HEK293 (cell line): ENCODE measurements around the gene DMC1.

Source experiments
- CTCF ChIA-PET: fragments of 350-600 bp; formaldehyde crosslinking; extraction: SDS; loops from one replicate; lab custom pipeline; 2021; ENCODE audit warnings: antibody characterized with exemption; lab: Yijun Ruan, JAX
- POLR2A ChIA-PET: fragments of 300-600 bp; formaldehyde crosslinking; extraction: SDS; loops from one replicate; lab custom pipeline; 2020; ENCODE audit warnings: antibody characterized with exemption, inconsistent platforms; lab: Yijun Ruan, JAX
- H3K27ac ChIP-seq: fragments of 200-500 bp; sonication (Bioruptor generic); 2 replicates; pipeline ENCODE4 v1.5.1; 2014; ENCODE audit warnings: low read depth, low read length, control low read depth, inconsistent platforms; ENCODE audit errors: extremely low read depth
- H3K36me3 ChIP-seq, 2 experiments: fragments of 200-500 bp in 1 of 2; sonication (Bioruptor generic) in 1 of 2; 1 replicate in 1 of 2; 2 replicates in 1 of 2; pipeline ENCODE4 v1.5.1; 2014 to 2017; ENCODE audit warnings: inconsistent platforms in 2 of 2, low read length in 2 of 2; ENCODE audit not compliant: control insufficient read depth in 2 of 2, insufficient read depth in 1 of 2
- H3K4me1 ChIP-seq: fragments of 200-500 bp; sonication (Bioruptor generic); 2 replicates; pipeline ENCODE4 v1.5.1; 2014; ENCODE audit warnings: mild to moderate bottlenecking, low read length, inconsistent platforms; ENCODE audit not compliant: control insufficient read depth, insufficient read depth
- H3K4me3 ChIP-seq: 2 replicates; pipeline ENCODE4 v1.5.1; 2011; ENCODE audit warnings: low read depth, mild to moderate bottlenecking, control low read depth, low read length, moderate library complexity
- H3K9me3 ChIP-seq: fragments of 200-500 bp; sonication (Bioruptor generic); 2 replicates; pipeline ENCODE4 v1.5.1; 2014; ENCODE audit warnings: low read depth, low read length, inconsistent platforms; ENCODE audit not compliant: control insufficient read depth, insufficient read depth
- GLI2 ChIP-seq: fragments of 450-650 bp; formaldehyde crosslinking; IDR thresholded peaks from 2 replicates; pipeline ENCODE4; 2017; ENCODE audit warnings: missing biosample characterization, missing genetic modification characterization, low read depth, borderline replicate concordance
- IKZF3 ChIP-seq: fragments of 450-650 bp; IDR thresholded peaks from 2 replicates; pipeline ENCODE4 v1.5.0; 2018; ENCODE audit warnings: missing biosample characterization, mild to moderate bottlenecking, missing genetic modification characterization, moderate library complexity
- INSM2 ChIP-seq: fragments of 450-650 bp; formaldehyde crosslinking; IDR thresholded peaks from 2 replicates; pipeline ENCODE4 v1.5.1; 2016; ENCODE audit warnings: missing biosample characterization, missing genetic modification characterization
- REPIN1 ChIP-seq: fragments of 450-650 bp; formaldehyde crosslinking; IDR thresholded peaks from 2 replicates; pipeline ENCODE4 v1.5.1; 2017; ENCODE audit warnings: missing biosample characterization, missing genetic modification characterization, low read depth
- SALL2 ChIP-seq: fragments of 450-650 bp; formaldehyde crosslinking; IDR thresholded peaks from 2 replicates; pipeline ENCODE4 v1.5.0; 2017; ENCODE audit warnings: missing biosample characterization, mild to moderate bottlenecking, missing genetic modification characterization, borderline replicate concordance
- SP7 ChIP-seq: fragments of 450-650 bp; formaldehyde crosslinking; IDR thresholded peaks from 2 replicates; pipeline ENCODE4 v1.5.1; 2016; ENCODE audit warnings: missing biosample characterization, missing genetic modification characterization
- TCF7L2 ChIP-seq: IDR thresholded peaks from 2 replicates; pipeline ENCODE4 v1.6.1; 2011; ENCODE audit warnings: low read depth, mild to moderate bottlenecking, inconsistent platforms, low read length, moderate library complexity, borderline replicate concordance
- ZBTB21 ChIP-seq: fragments of 450-650 bp; formaldehyde crosslinking; IDR thresholded peaks from 2 replicates; pipeline ENCODE4 v1.5.1; 2017; ENCODE audit warnings: missing biosample characterization, missing genetic modification characterization
- ZNF112 ChIP-seq: fragments of 450-650 bp; formaldehyde crosslinking; IDR thresholded peaks from 2 replicates; pipeline ENCODE4 v1.5.0; 2017; ENCODE audit warnings: missing biosample characterization, missing genetic modification characterization
- ZNF140 ChIP-seq: fragments of 450-650 bp; formaldehyde crosslinking; IDR thresholded peaks from 2 replicates; pipeline ENCODE4 v1.5.1; 2016; ENCODE audit warnings: missing biosample characterization, missing genetic modification characterization
- ZNF16 ChIP-seq: fragments of 450-650 bp; formaldehyde crosslinking; IDR thresholded peaks from 2 replicates; pipeline ENCODE4 v1.5.1; 2016; ENCODE audit warnings: low read depth, missing biosample characterization, missing genetic modification characterization
- ZNF341 ChIP-seq: fragments of 450-650 bp; formaldehyde crosslinking; IDR thresholded peaks from 2 replicates; pipeline ENCODE4; 2016; ENCODE audit warnings: low read depth, missing biosample characterization, missing genetic modification characterization
- ZNF521 ChIP-seq: fragments of 450-650 bp; formaldehyde crosslinking; IDR thresholded peaks from 2 replicates; pipeline ENCODE4 v1.5.1; 2017; ENCODE audit warnings: missing biosample characterization, mild to moderate bottlenecking, missing genetic modification characterization
- ZNF555 ChIP-seq: fragments of 450-650 bp; formaldehyde crosslinking; conservative IDR thresholded peaks from 2 replicates; pipeline ENCODE4 v1.5.1; 2017; ENCODE audit warnings: missing biosample characterization, mild to moderate bottlenecking, missing genetic modification characterization, inconsistent platforms
- ZNF623 ChIP-seq: fragments of 450-650 bp; formaldehyde crosslinking; IDR thresholded peaks from 2 replicates; pipeline ENCODE4 v1.5.1; 2016; ENCODE audit warnings: missing biosample characterization, missing genetic modification characterization
- ZNF658 ChIP-seq: fragments of 450-650 bp; formaldehyde crosslinking; IDR thresholded peaks from 2 replicates; pipeline ENCODE4; 2016; ENCODE audit warnings: missing biosample characterization, missing genetic modification characterization
- ZNF776 ChIP-seq: fragments of 450-650 bp; formaldehyde crosslinking; IDR thresholded peaks from 2 replicates; pipeline ENCODE4 v1.5.0; 2017; ENCODE audit warnings: missing biosample characterization, missing genetic modification characterization, borderline replicate concordance
- ZNF785 ChIP-seq: fragments of 450-650 bp; formaldehyde crosslinking; IDR thresholded peaks from 2 replicates; pipeline ENCODE4 v1.5.1; 2016; ENCODE audit warnings: missing biosample characterization, missing genetic modification characterization
- TF ChIP-seq, protein P1 (sequence below): fragments of 450-650 bp; formaldehyde crosslinking; IDR thresholded peaks from 2 replicates; pipeline ENCODE4 v1.5.1; 2017; ENCODE audit warnings: missing biosample characterization, missing genetic modification characterization

The DMC1 gene

DNA sequence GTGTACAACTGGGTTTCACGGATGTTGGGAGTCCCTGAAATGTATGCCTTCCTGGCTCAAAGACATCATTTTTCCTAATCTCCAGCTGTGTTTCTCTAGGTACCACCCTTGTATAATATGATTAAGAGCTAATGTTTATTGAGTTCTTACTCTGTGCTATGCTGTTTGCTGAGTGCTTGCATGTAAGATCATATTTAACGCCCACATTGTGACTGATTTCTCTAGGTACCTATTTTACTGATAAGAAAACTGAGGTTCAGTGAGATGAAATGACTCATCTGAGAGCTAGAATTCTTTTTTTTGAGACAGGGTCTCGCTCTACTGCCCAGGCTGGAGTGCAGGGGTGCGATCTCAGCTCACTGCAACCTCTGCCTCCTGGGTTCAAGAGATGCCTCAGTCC is 43.6 kb upstream of the DMC1 start:
- Histone ChIP-seq H3K36me3 (peaks cover 0 to 30% of the 10 kb centered on the region in 2 experiments; a peak in 2 of 3 replicates), H3K9me3 (no peaks in the 10 kb centered on the region), H3K27ac (no peak overlapping the region), H3K4me1 (0 out of 2 replicates have a peak, but pooled peaks cover 3% of the 10 kb centered on the region), H3K4me3 (no peak overlapping the region)
- POLR2A ChIA-PET, result interaction anchor here (0.6 kb wide), 1 partner anchor 11 kb away, joined by 4 read pairs; no protein-coding TSS in a partner anchor
- CTCF ChIA-PET, result interaction anchor here (0.7 to 1.0 kb wide), 2 partner anchors 499 to 512 kb away, joined by 3 to 4 read pairs; no protein-coding TSS in a partner anchor
- no peak for TF ChIP-seq IKZF3 (tag by site-specific recombination)
- TF ChIP-seq ZNF776 (tag by site-specific recombination), result no peak
- no peak for TF ChIP-seq SALL2
- TF ChIP-seq ZNF16, result no peak
- TF ChIP-seq TCF7L2, result no peak
- no peak for TF ChIP-seq SP7
- TF ChIP-seq INSM2 (tag by site-specific recombination), result no peak
- no peak for TF ChIP-seq ZNF341 (tag by site-specific recombination)
- no peak for TF ChIP-seq ZNF555
- no peak for TF ChIP-seq ZBTB21 (tag by site-specific recombination)
- TF ChIP-seq ZNF785, result no peak
- TF ChIP-seq, all 188 proteins: peak for 0

DNA sequence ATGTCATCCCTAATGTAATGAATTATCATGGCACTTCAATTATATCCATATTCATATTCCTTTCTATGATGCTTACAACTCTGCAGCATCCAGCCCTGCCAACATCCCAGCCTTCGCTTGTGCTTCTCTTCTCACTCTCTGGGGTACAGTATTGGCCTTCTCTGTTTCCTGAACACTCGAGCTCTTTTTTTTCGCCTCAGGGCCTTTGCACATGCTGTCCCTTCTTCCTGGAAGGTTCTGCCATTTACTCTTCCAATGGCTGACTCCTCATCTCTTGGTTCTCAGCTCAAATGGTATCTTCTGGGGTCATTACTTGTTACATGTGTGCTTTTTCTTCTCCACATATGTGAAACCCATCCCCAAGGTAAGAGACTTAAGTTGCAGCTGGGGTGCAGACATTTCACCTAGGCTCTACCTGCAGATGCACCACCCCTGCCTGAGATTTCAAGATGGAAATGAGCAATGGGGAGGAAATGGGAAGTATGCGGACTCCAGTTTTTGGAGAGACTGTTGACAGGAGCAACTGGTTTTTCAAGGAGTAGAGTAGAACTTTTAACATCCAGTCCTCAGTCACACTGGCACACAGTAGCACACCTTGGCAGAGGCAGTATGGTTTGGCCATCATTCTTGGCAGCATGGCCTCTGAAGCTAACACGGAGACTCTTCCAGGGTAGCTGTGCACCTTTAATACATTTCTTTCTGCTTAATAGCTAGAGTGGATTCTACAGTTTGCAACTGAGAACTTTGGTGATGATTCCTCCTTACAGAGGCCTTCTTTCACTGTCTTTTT is 42.4 kb upstream of the DMC1 start:
- H3K36me3 ChIP-seq, result peaks cover 0 to 18% of the 10 kb centered on the region in 2 experiments; a peak in 2 of 3 replicates
- 0 out of 2 replicates have a peak, but pooled peaks cover 3% of the 10 kb centered on the region for H3K4me1 ChIP-seq
- ChIA-PET POLR2A (no interaction called here), CTCF (no interaction called here)
- no peak for TF ChIP-seq REPIN1 (tag by site-specific recombination)
- no peak for TF ChIP-seq ZNF140 (tag by site-specific recombination)
- TF ChIP-seq ZNF658 (tag by site-specific recombination), result no peak
- TF ChIP-seq, protein P1, sequence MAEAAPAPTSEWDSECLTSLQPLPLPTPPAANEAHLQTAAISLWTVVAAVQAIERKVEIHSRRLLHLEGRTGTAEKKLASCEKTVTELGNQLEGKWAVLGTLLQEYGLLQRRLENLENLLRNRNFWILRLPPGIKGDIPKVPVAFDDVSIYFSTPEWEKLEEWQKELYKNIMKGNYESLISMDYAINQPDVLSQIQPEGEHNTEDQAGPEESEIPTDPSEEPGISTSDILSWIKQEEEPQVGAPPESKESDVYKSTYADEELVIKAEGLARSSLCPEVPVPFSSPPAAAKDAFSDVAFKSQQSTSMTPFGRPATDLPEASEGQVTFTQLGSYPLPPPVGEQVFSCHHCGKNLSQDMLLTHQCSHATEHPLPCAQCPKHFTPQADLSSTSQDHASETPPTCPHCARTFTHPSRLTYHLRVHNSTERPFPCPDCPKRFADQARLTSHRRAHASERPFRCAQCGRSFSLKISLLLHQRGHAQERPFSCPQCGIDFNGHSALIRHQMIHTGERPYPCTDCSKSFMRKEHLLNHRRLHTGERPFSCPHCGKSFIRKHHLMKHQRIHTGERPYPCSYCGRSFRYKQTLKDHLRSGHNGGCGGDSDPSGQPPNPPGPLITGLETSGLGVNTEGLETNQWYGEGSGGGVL (tag by site-specific recombination), result no peak
- peak; percentile 95 for TF ChIP-seq ZNF623 (tag by site-specific recombination)
- no peak for TF ChIP-seq GLI2 (tag by site-specific recombination)
- no peaks in the 10 kb centered on the region for H3K9me3 ChIP-seq
- no peak overlapping the region for H3K27ac ChIP-seq
- no peak overlapping the region for H3K4me3 ChIP-seq

- CTCF ChIA-PET, result no interaction called here
- H3K4me3 ChIP-seq, result no peak overlapping the region
- no peaks in the 10 kb centered on the region for H3K9me3 ChIP-seq
- 0 out of 2 replicates have a peak, but pooled peaks cover 3% of the 10 kb centered on the region for H3K4me1 ChIP-seq
- no peak overlapping the region for H3K27ac ChIP-seq
- H3K36me3 ChIP-seq, result peaks cover 0 to 12% of the 10 kb centered on the region in 2 experiments; a peak in 2 of 3 replicates
- TF ChIP-seq ZNF521 (no peak), ZNF623 (tag by site-specific recombination) (peak; percentile 84), ZNF112 (tag by site-specific recombination) (no peak)
- TF ChIP-seq, all 188 proteins: peak for 1
- POLR2A ChIA-PET, result no interaction called here
Observed at GRCh38 chr22:38611559-38611958, 41.6 kb upstream of the DMC1 start.
